Fibroblast of lung (primary cell): ENCODE measurements around the gene GPSM1.

ENCODE experiments used
- EZH2 ChIP-seq: IDR thresholded peaks from 2 replicates; pipeline ENCODE4 v1.5.1; 2012; ENCODE audit warnings: low read length, control low read depth, mild to moderate bottlenecking; ENCODE audit errors: missing control alignments
- TF ChIP-seq, protein P1 (sequence below), 2 donors: IDR thresholded peaks in 1 of 2; conservative IDR thresholded peaks in 1 of 2; 1 replicate in 1 of 2; 2 replicates in 1 of 2; pipeline ENCODE4 v1.5.1; 2011 to 2012; ENCODE audit warnings: low read length in 2 of 2, control low read depth in 1 of 2, inconsistent platforms in 1 of 2, low read depth in 1 of 2, mild to moderate bottlenecking in 1 of 2

DNA sequence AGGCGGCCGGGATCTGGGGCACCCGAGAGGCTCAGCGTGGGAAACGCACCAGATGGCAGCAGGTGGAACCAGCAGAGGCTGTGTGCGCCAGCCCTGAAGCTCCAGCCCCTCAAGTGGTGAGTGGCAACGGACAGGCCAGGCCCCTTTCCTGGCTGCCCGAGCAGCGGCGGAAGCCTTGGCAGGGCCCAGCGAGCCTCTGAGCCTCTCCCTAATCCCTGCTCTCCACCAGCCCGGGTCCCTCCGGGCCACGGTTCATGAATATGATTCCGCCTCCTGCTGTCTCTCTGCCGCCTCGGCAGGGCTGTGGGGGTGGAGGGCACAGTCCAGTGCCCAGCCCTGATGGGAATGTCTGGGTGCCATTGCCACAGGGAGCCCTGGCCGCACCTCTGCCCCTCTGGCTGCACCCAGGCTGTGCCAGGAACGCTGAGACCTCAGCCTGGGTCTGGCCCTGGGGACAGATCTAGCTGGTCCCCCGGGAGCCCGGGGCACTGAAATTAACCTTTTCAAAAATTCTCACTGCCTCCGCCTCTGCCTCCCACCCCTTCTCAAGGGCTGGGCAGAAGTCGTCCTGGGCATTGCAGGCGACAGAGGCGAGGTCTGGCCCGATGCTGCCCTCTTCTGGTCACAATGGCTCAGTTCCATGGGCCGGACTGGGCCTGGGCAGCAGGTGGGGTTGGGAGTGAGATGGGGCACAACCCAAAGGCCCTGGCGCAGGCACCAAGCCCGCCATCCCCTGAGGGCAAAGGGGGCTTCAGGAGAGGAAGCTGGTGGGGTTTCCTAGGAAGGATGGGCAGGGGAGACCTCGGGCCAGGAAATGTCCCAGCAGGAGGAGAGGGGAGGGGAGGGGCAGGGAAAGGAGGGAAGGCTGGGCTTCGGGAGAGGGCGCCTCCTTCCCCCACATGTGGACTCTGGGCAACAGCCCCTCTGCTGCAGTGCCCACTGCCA, 43.8 kb upstream of the GPSM1 start:
- TF ChIP-seq, protein P1, sequence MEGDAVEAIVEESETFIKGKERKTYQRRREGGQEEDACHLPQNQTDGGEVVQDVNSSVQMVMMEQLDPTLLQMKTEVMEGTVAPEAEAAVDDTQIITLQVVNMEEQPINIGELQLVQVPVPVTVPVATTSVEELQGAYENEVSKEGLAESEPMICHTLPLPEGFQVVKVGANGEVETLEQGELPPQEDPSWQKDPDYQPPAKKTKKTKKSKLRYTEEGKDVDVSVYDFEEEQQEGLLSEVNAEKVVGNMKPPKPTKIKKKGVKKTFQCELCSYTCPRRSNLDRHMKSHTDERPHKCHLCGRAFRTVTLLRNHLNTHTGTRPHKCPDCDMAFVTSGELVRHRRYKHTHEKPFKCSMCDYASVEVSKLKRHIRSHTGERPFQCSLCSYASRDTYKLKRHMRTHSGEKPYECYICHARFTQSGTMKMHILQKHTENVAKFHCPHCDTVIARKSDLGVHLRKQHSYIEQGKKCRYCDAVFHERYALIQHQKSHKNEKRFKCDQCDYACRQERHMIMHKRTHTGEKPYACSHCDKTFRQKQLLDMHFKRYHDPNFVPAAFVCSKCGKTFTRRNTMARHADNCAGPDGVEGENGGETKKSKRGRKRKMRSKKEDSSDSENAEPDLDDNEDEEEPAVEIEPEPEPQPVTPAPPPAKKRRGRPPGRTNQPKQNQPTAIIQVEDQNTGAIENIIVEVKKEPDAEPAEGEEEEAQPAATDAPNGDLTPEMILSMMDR (conservative IDR thresholded peaks at IDR 0.05 in 1 of 2, IDR thresholded peaks at IDR 0.05 in 1 of 2; ENCODE audit: low read depth in 1 of 2, low read length in 2 of 2): peak; percentile 65 to 82
- TF ChIP-seq EZH2: no peak
